KBM-7 (cell line): ENCODE measurements around the gene DYNC1LI1.

Experiments
- DNase-seq: peaks from one replicate; pipeline ENCODE4 v3.0.0-alpha.2; 2015
- in situ Hi-C: fragments of 300-500 bp; cut with MboI; formaldehyde crosslinking; loops from 2 replicates; pipeline ENCODE4 v1.14.3; 2020; ENCODE audit warnings: low sequenced_read_pairs, low pct_unique_long_range_greater_than_20kb, mixed read lengths

DYNC1LI1 gene

GRCh38 chr3:32500231-32500630 is 70.4 kb downstream of the DYNC1LI1 start:
- in situ Hi-C loops = loop anchor here (10.0 kb wide), 1 partner anchor 165 kb away; no protein-coding TSS in a partner anchor
- DNase-seq = no peak

GRCh38 chr3:32499585-32499984 is 71.1 kb downstream of the DYNC1LI1 start:
- in situ Hi-C loops = no loop called here
- DNase-seq = no peak

GRCh38 chr3:32498992-32499391 is 71.7 kb downstream of the DYNC1LI1 start:
- in situ Hi-C loops = no loop called here
- DNase-seq = no peak

- in situ Hi-C loops = no loop called here
- peak; percentile 40 for DNase-seq
Measured at GRCh38 chr3:32498252-32498651, 72.4 kb downstream of the DYNC1LI1 start.

GRCh38 chr3:32495609-32496008 is 75.0 kb downstream of the DYNC1LI1 start:
- DNase-seq = no peak
- in situ Hi-C loops = no loop called here

GRCh38 chr3:32495085-32495484 is 75.6 kb downstream of the DYNC1LI1 start:
- in situ Hi-C loops = no loop called here
- no peak for DNase-seq

- in situ Hi-C loops = no loop called here
- no peak for DNase-seq
Measured at GRCh38 chr3:32493437-32494414, 76.9 kb downstream of the DYNC1LI1 start.

GRCh38 chr3:32492684-32493436 is 77.8 kb downstream of the DYNC1LI1 start:
- DNase-seq = no peak
- in situ Hi-C loops = no loop called here

- in situ Hi-C loops = no loop called here
- DNase-seq = no peak
Measured at GRCh38 chr3:32488474-32489008, 82.1 kb downstream of the DYNC1LI1 start.

- in situ Hi-C loops = no loop called here
- DNase-seq = no peak
Measured at GRCh38 chr3:32487781-32488473, 82.7 kb downstream of the DYNC1LI1 start.

- peak; percentile 75 for DNase-seq
- in situ Hi-C loops = no loop called here
Measured at GRCh38 chr3:32484436-32484835, 86.2 kb downstream of the DYNC1LI1 start.

- no peak for DNase-seq
- in situ Hi-C loops = no loop called here
Measured at GRCh38 chr3:32483772-32484171, 86.9 kb downstream of the DYNC1LI1 start.

GRCh38 chr3:32482693-32483092 is 88.0 kb downstream of the DYNC1LI1 start:
- in situ Hi-C loops = no loop called here

GRCh38 chr3:32481791-32482631 is 88.6 kb downstream of the DYNC1LI1 start:
- in situ Hi-C loops = no loop called here
- no peak for DNase-seq

More at GRCh38 chr3:32482693-32483092, 88.0 kb downstream of the DYNC1LI1 start:
- DNase-seq = no peak

- DNase-seq = no peak
- in situ Hi-C loops = no loop called here
Measured at GRCh38 chr3:32480604-32481003, 90.1 kb downstream of the DYNC1LI1 start.
